ENCODE measurements around the gene CPXM2. TPM values are rescaled to one million over a fixed set of nuclear protein-coding genes. Genes with fewer than 3 reads are reported as not detected.

CPXM2 gene
- total and polyA plus RNA-seq, 9 of the 15 experiments (the other 6 are each of a cell fraction or from before 2014, with no cell fraction given), result not detected

GRCh38 chr10:123718544-123719060 is 173.0 kb downstream of the CPXM2 start (continued):
- TF ChIP-seq RBBP5 (IDR thresholded peaks at IDR 0.05; ENCODE audit: borderline replicate concordance, insufficient read depth, low read length, poor library complexity, severe bottlenecking) (no peak), TAL1 (IDR thresholded peaks at IDR 0.05) (no peak), TAF7 (tag; IDR thresholded peaks at IDR 0.05) (no peak), SIX5 (IDR thresholded peaks at IDR 0.05; ENCODE audit: borderline replicate concordance in 1 of 2, insufficient read depth in 1 of 2, low read depth in 1 of 2, low read length in 2 of 2) (no peak), ZBTB8A (IDR thresholded peaks at IDR 0.05; ENCODE audit: partially characterized antibody) (no peak)

DNA sequence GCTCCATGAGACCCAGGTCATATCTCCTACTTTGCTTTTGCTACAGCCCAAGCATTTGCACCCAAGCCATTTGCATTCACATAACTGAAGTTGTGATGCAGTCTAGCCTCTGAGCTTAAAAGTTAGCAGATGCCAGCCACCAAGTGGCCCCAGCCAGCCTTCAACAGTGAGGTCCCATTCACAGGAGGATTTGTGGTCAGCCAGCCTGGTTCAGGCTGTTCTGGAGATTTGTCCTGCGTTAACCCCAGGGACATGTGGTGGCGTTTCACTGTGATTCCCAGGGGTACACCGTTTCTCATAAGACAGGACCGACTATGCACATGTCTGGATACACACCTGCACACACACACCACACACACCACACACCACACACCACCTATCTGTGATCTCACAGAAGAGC is 174.3 kb downstream of the CPXM2 start:
- Histone ChIP-seq H4K20me1 (replicated peaks; ENCODE audit: control insufficient read depth, insufficient read depth, low read length) (no peaks in the 10 kb centered on the region), H2AFZ (ENCODE audit: low read depth, low read length) (no peak overlapping the region), H3K9me3 (replicated peaks; ENCODE audit: control insufficient read depth, insufficient read depth, low read depth, low read length) (no peaks in the 10 kb centered on the region), H3K9me1 (ENCODE audit: control insufficient read depth, insufficient read depth, low read length) (no peaks in the 10 kb centered on the region), H3K4me3 (no peak overlapping the region), H3K4me1 (replicated peaks in 1 of 2; ENCODE audit: control insufficient read depth in 2 of 2, insufficient read depth in 2 of 2, low read length in 2 of 2) (no peaks in the 10 kb centered on the region), H3K4me2 (ENCODE audit: insufficient read depth, low read length) (no peak overlapping the region), H3K36me3 (ENCODE audit: control insufficient read depth, insufficient read depth, low read length) (no peaks in the 10 kb centered on the region), H3K79me2 (ENCODE audit: control insufficient read depth, insufficient read depth, low read length) (no peaks in the 10 kb centered on the region), H3K27me3 (ENCODE audit: control insufficient read depth in 2 of 2, insufficient read depth in 2 of 2, low read length in 2 of 2) (no peaks in the 10 kb centered on the region), H3K9ac (ENCODE audit: insufficient read depth in 1 of 2, low read depth in 2 of 2, low read length in 2 of 2) (no peak overlapping the region), H3K27ac (ENCODE audit: extremely low read depth, low read depth, low read length) (no peak overlapping the region)
- CTCF ChIA-PET (ENCODE audit: low intra/inter-chr PET ratio), result no interaction called here
- POLR2A ChIA-PET, result interaction anchor here (1.6 kb wide), 1 partner anchor 15 kb away, joined by 3 read pairs; no protein-coding TSS in a partner anchor
- in situ Hi-C loops (cut with MboI), result no loop called here
- DNase-seq (ENCODE audit: extremely low read depth in 1 of 4, low spot score in 3 of 4) (no peak), FAIRE-seq (no peak), ATAC-seq (no peak)
- 0% methylated on average over 4 of the region's 4 CpGs for WGBS (ENCODE audit: insufficient coverage, low coverage, missing lambda C conversion rate)
- BruUV-seq (replicated peaks), result no TSS peak
- intact Hi-C loops (cut with micrococcal nuclease), result no loop called here
- TF ChIP-seq FOXO4 (CRISPR knock-in tag; IDR thresholded peaks at IDR 0.05) (no peak), FOXK1 (CRISPR knock-in tag; IDR thresholded peaks at IDR 0.05; ENCODE audit: borderline replicate concordance) (no peak), GABPB1 (CRISPR knock-in tag; IDR thresholded peaks at IDR 0.05) (no peak), BRF1 (IDR thresholded peaks at IDR 0.05; ENCODE audit: borderline replicate concordance, extremely low read depth, insufficient read length) (no peak), SAP30 (IDR thresholded peaks at IDR 0.05; ENCODE audit: borderline replicate concordance, insufficient read depth, low read depth, low read length, poor library complexity, severe bottlenecking) (no peak), ZBTB26 (CRISPR knock-in tag; IDR thresholded peaks at IDR 0.05) (no peak), ILF3 (IDR thresholded peaks at IDR 0.05; ENCODE audit: borderline replicate concordance) (no peak)
- TF ChIP-seq, protein P1, sequence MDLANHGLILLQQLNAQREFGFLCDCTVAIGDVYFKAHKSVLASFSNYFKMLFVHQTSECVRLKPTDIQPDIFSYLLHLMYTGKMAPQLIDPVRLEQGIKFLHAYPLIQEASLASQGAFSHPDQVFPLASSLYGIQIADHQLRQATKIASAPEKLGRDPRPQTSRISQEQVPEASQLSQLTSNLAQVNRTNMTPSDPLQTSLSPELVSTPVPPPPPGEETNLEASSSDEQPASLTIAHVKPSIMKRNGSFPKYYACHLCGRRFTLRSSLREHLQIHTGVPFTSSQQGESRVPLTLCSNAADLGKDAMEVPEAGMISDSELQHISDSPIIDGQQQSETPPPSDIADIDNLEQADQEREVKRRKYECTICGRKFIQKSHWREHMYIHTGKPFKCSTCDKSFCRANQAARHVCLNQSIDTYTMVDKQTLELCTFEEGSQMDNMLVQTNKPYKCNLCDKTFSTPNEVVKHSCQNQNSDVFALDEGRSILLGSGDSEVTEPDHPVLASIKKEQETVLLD (IDR thresholded peaks at IDR 0.05), result no peak
- TF ChIP-seq, protein P2, sequence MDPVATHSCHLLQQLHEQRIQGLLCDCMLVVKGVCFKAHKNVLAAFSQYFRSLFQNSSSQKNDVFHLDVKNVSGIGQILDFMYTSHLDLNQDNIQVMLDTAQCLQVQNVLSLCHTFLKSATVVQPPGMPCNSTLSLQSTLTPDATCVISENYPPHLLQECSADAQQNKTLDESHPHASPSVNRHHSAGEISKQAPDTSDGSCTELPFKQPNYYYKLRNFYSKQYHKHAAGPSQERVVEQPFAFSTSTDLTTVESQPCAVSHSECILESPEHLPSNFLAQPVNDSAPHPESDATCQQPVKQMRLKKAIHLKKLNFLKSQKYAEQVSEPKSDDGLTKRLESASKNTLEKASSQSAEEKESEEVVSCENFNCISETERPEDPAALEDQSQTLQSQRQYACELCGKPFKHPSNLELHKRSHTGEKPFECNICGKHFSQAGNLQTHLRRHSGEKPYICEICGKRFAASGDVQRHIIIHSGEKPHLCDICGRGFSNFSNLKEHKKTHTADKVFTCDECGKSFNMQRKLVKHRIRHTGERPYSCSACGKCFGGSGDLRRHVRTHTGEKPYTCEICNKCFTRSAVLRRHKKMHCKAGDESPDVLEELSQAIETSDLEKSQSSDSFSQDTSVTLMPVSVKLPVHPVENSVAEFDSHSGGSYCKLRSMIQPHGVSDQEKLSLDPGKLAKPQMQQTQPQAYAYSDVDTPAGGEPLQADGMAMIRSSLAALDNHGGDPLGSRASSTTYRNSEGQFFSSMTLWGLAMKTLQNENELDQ (CRISPR knock-in tag; IDR thresholded peaks at IDR 0.05; ENCODE audit: borderline replicate concordance), result no peak

Measured in K562 (cell line).